HepG2 (cell line): Measurements from ENCODE around the gene NEDD1. TPM values are rescaled to one million over a fixed set of nuclear protein-coding genes. Genes with fewer than 3 reads are reported as not detected.

Source experiments
- ARID3A ChIP-seq: IDR thresholded peaks from 2 replicates; pipeline ENCODE4 v1.6.1; 2012; ENCODE audit warnings: low read depth, low read length, improper control_type of control experiment
- CBX5 ChIP-seq: sonication (generic); formaldehyde crosslinking; IDR thresholded peaks from 2 replicates; pipeline ENCODE4 v1.4.0; 2020; ENCODE audit warnings: missing genetic modification reagents, borderline replicate concordance
- GABPA ChIP-seq, 2 experiments: IDR thresholded peaks; 2 replicates each; pipeline ENCODE4 v1.6.1; 2011 to 2016; ENCODE audit warnings: low read depth in 2 of 2, low read length in 1 of 2, missing biosample characterization in 1 of 2, missing genetic modification characterization in 1 of 2
- KAT2B ChIP-seq: fragments of 150-350 bp; IDR thresholded peaks from 2 replicates; pipeline ENCODE4 v1.6.1; 2014; ENCODE audit warnings: low read depth, low read length, borderline replicate concordance
- RARG ChIP-seq: sonication (generic); formaldehyde crosslinking; IDR thresholded peaks from 2 replicates; pipeline ENCODE4 v1.4.0; 2020; ENCODE audit warnings: low read depth, mild to moderate bottlenecking, missing genetic modification reagents
- SIX4 ChIP-seq: sonication (generic); formaldehyde crosslinking; IDR thresholded peaks from 2 replicates; pipeline ENCODE4 v1.4.0; 2020; ENCODE audit warnings: missing genetic modification reagents
- SPEN ChIP-seq: sonication (generic); formaldehyde crosslinking; IDR thresholded peaks from 2 replicates; pipeline ENCODE4 v1.5.1; 2020; ENCODE audit warnings: low read depth, mild to moderate bottlenecking, missing genetic modification reagents
- TEF ChIP-seq: sonication (generic); formaldehyde crosslinking; IDR thresholded peaks from 2 replicates; pipeline ENCODE4 v1.5.0; 2020; ENCODE audit warnings: missing genetic modification reagents
- THAP9 ChIP-seq: sonication (generic); formaldehyde crosslinking; IDR thresholded peaks from 2 replicates; pipeline ENCODE4; 2020; ENCODE audit warnings: missing genetic modification reagents, mild to moderate bottlenecking, borderline replicate concordance
- USF2 ChIP-seq, 2 experiments: sonication (generic) in 1 of 2; formaldehyde crosslinking in 1 of 2; IDR thresholded peaks; 2 replicates each; pipeline versions ENCODE4 v1.5.1 to v1.6.1; 2011 to 2020; ENCODE audit warnings: borderline replicate concordance in 1 of 2, low read depth in 1 of 2, low read length in 1 of 2, mild to moderate bottlenecking in 1 of 2, missing genetic modification reagents in 1 of 2, moderate library complexity in 1 of 2
- ZBTB42 ChIP-seq: sonication (generic); formaldehyde crosslinking; IDR thresholded peaks from 2 replicates; pipeline ENCODE4 v1.5.0; 2020; ENCODE audit warnings: mild to moderate bottlenecking, missing genetic modification reagents
- ZNF205 ChIP-seq: IDR thresholded peaks from 2 replicates; pipeline ENCODE4 v1.6.1; 2018; ENCODE audit warnings: missing biosample characterization, missing genetic modification reagents
- ZNF33A ChIP-seq: sonication (generic); formaldehyde crosslinking; IDR thresholded peaks from 2 replicates; pipeline ENCODE4 v1.5.1; 2020; ENCODE audit warnings: missing genetic modification reagents, mild to moderate bottlenecking, moderate library complexity, borderline replicate concordance
- ZNF33B ChIP-seq: sonication (generic); formaldehyde crosslinking; IDR thresholded peaks from 2 replicates; pipeline ENCODE4 v1.5.1; 2020; ENCODE audit warnings: mild to moderate bottlenecking, missing genetic modification reagents
- ZNF44 ChIP-seq: sonication (generic); formaldehyde crosslinking; IDR thresholded peaks from 2 replicates; pipeline ENCODE4 v1.5.1; 2020; ENCODE audit warnings: mild to moderate bottlenecking, missing genetic modification reagents
- ZNF460 ChIP-seq: sonication (generic); formaldehyde crosslinking; IDR thresholded peaks from 2 replicates; pipeline ENCODE4 v1.5.1; 2020; ENCODE audit warnings: missing genetic modification reagents, mild to moderate bottlenecking, borderline replicate concordance
- ZSCAN29 ChIP-seq: sonication (generic); formaldehyde crosslinking; conservative IDR thresholded peaks from 2 replicates; pipeline ENCODE4 v1.4.0; 2020; ENCODE audit warnings: mild to moderate bottlenecking, missing genetic modification reagents
- polyA plus RNA-seq, 8 experiments: library from polyadenylated mRNA; depleted of rRNA in 3 of 8; stranded (reverse) in 7 of 8; unstranded in 1 of 8; fragments of >200 nt; fragmentation: Illumina TruSeq in 4 of 8; extraction: Trizol in 4 of 8; gene quantifications; 2 replicates each; pipeline versions ENCODE4 v1.2.1 to v1.2.3, GENCODE V29; 2011 to 2016; ENCODE audit warnings: low read depth in 4 of 8, missing spikeins in 1 of 8, mixed read lengths in 1 of 8; ENCODE audit not compliant: insufficient read depth in 1 of 8
- total RNA-seq, 5 experiments: library from RNA; depleted of rRNA; stranded (reverse); fragments of >200 nt; fragmentation: Illumina TruSeq; extraction: Trizol; gene quantifications; 2 replicates each; pipeline ENCODE4 v1.2.3, GENCODE V29; 2016; ENCODE audit warnings: low read depth in 1 of 5

The NEDD1 gene
- total and polyA plus RNA-seq, 2 of the 13 experiments (the other 11 are each of a cell fraction or from before 2014, with no cell fraction given), result 11.2 to 21.5 TPM

- TF ChIP-seq RARG (CRISPR knock-in tag) (no peak), ZNF460 (CRISPR knock-in tag) (no peak; the same call in 1 of the 2 replicates), ZNF44 (peak; percentile 76; the same call in 1 of the 2 replicates), ARID3A (no peak), SIX4 (CRISPR knock-in tag) (no peak), ZNF205 (peak; percentile 13; the same call in 1 of the 2 replicates), GABPA (IDR thresholded peaks at IDR 0.05; ENCODE audit: low read depth, low read length) (peak; percentile 90), GABPA (CRISPR knock-in tag; IDR thresholded peaks at IDR 0.05; ENCODE audit: low read depth) (peak; percentile 91), TEF (CRISPR knock-in tag) (no peak), ZNF33B (CRISPR knock-in tag) (0 out of 2 replicates have a peak, but pooled peaks have one; percentile 79), ZSCAN29 (CRISPR knock-in tag) (0 out of 2 replicates have a peak, but pooled peaks have one; percentile 24), USF2 (IDR thresholded peaks at IDR 0.05; ENCODE audit: low read depth, low read length) (no peak), USF2 (CRISPR knock-in tag; IDR thresholded peaks at IDR 0.05; ENCODE audit: borderline replicate concordance) (no peak; the same call in 1 of the 2 replicates), ZNF33A (CRISPR knock-in tag) (no peak), CBX5 (CRISPR knock-in tag) (0 out of 2 replicates have a peak, but pooled peaks have one; percentile 34), KAT2B (no peak), ZBTB42 (CRISPR knock-in tag) (no peak), SPEN (peak; percentile 51; the same call in 1 of the 2 replicates), THAP9 (CRISPR knock-in tag) (peak; percentile 75)
These were observed at the start of gene NEDD1 (continued) for GRCh38 chr12:96906849-96907670.
